ENCODE measurements around the gene SMAD6. TPM values are rescaled to one million over a fixed set of nuclear protein-coding genes. Genes with fewer than 3 reads are reported as not detected.

Gene SMAD6
- total RNA-seq, 1 experiment from 2014 or later, result 6.6 TPM

- no peak for ATAC-seq
- CTCF ChIA-PET, result no interaction called here
- no peak overlapping the region for H3K4me3 ChIP-seq (replicated peaks in 1 of 2; ENCODE audit: low read depth in 1 of 2, low read length in 2 of 2)
- intact Hi-C loops (cut with micrococcal nuclease), result no loop called here
- H4K20me1 ChIP-seq (ENCODE audit: insufficient read depth), result no peaks in the 10 kb centered on the region
- no TSS peak for BruUV-seq (replicated peaks)
- H3K79me2 ChIP-seq (ENCODE audit: insufficient read depth, low read length), result no peaks in the 10 kb centered on the region
- H3K27me3 ChIP-seq (ENCODE audit: insufficient read depth, low read length), result no peaks in the 10 kb centered on the region
- no peak overlapping the region for H3K4me2 ChIP-seq (ENCODE audit: low read length)
- H3K36me3 ChIP-seq (ENCODE audit: control insufficient read depth in 1 of 2, insufficient read depth in 2 of 2, low read length in 2 of 2), result no peaks in the 10 kb centered on the region
- POLR2A ChIA-PET, result no interaction called here
- no peak overlapping the region for H3K27ac ChIP-seq (ENCODE audit: low read depth, low read length)
- no peak overlapping the region for H3K9ac ChIP-seq (ENCODE audit: low read length)
- H2AFZ ChIP-seq (ENCODE audit: low read depth, low read length, poor library complexity, severe bottlenecking), result no peak overlapping the region
- TF ChIP-seq, protein P1, sequence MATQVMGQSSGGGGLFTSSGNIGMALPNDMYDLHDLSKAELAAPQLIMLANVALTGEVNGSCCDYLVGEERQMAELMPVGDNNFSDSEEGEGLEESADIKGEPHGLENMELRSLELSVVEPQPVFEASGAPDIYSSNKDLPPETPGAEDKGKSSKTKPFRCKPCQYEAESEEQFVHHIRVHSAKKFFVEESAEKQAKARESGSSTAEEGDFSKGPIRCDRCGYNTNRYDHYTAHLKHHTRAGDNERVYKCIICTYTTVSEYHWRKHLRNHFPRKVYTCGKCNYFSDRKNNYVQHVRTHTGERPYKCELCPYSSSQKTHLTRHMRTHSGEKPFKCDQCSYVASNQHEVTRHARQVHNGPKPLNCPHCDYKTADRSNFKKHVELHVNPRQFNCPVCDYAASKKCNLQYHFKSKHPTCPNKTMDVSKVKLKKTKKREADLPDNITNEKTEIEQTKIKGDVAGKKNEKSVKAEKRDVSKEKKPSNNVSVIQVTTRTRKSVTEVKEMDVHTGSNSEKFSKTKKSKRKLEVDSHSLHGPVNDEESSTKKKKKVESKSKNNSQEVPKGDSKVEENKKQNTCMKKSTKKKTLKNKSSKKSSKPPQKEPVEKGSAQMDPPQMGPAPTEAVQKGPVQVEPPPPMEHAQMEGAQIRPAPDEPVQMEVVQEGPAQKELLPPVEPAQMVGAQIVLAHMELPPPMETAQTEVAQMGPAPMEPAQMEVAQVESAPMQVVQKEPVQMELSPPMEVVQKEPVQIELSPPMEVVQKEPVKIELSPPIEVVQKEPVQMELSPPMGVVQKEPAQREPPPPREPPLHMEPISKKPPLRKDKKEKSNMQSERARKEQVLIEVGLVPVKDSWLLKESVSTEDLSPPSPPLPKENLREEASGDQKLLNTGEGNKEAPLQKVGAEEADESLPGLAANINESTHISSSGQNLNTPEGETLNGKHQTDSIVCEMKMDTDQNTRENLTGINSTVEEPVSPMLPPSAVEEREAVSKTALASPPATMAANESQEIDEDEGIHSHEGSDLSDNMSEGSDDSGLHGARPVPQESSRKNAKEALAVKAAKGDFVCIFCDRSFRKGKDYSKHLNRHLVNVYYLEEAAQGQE (IDR thresholded peaks at IDR 0.05; ENCODE audit: low read depth), result no peak
- TF ChIP-seq MAX (IDR thresholded peaks at IDR 0.05), result no peak
- TF ChIP-seq, protein P2, sequence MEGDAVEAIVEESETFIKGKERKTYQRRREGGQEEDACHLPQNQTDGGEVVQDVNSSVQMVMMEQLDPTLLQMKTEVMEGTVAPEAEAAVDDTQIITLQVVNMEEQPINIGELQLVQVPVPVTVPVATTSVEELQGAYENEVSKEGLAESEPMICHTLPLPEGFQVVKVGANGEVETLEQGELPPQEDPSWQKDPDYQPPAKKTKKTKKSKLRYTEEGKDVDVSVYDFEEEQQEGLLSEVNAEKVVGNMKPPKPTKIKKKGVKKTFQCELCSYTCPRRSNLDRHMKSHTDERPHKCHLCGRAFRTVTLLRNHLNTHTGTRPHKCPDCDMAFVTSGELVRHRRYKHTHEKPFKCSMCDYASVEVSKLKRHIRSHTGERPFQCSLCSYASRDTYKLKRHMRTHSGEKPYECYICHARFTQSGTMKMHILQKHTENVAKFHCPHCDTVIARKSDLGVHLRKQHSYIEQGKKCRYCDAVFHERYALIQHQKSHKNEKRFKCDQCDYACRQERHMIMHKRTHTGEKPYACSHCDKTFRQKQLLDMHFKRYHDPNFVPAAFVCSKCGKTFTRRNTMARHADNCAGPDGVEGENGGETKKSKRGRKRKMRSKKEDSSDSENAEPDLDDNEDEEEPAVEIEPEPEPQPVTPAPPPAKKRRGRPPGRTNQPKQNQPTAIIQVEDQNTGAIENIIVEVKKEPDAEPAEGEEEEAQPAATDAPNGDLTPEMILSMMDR (IDR thresholded peaks at IDR 0.05 in 2 of 3, conservative IDR thresholded peaks at IDR 0.05 in 1 of 3; ENCODE audit: borderline replicate concordance in 1 of 3, insufficient read depth in 1 of 3, low read depth in 2 of 3, low read length in 2 of 3), result no peak
- TF ChIP-seq, protein P3, sequence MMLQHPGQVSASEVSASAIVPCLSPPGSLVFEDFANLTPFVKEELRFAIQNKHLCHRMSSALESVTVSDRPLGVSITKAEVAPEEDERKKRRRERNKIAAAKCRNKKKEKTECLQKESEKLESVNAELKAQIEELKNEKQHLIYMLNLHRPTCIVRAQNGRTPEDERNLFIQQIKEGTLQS (IDR thresholded peaks at IDR 0.05), result no peak
- TF ChIP-seq FOSL1 (IDR thresholded peaks at IDR 0.05; ENCODE audit: low read depth), result no peak
- no peak for TF ChIP-seq SRF (IDR thresholded peaks at IDR 0.05; ENCODE audit: low read depth)
- no peak for TF ChIP-seq CBX3 (IDR thresholded peaks at IDR 0.05; ENCODE audit: low read depth)
- TF ChIP-seq EZH2phosphoT487 (IDR thresholded peaks at IDR 0.05; ENCODE audit: borderline replicate concordance), result no peak
- no peak for TF ChIP-seq ZNF274 (IDR thresholded peaks at IDR 0.05; ENCODE audit: low read depth, low read length)
- TF ChIP-seq CEBPB (IDR thresholded peaks at IDR 0.05; ENCODE audit: low read depth), result no peak
- TF ChIP-seq ELF1 (IDR thresholded peaks at IDR 0.05; ENCODE audit: borderline replicate concordance, low read depth), result no peak
- peaks cover 38 to 40% of the 10 kb centered on the region in 2 experiments for H3K4me1 ChIP-seq (ENCODE audit: control insufficient read depth in 1 of 2, insufficient read depth in 2 of 2, low read length in 2 of 2)
- H3K9me3 ChIP-seq (ENCODE audit: control insufficient read depth in 1 of 2, insufficient read depth in 1 of 2, low read depth in 1 of 2, low read length in 2 of 2), result no peaks in the 10 kb centered on the region
- DNase-seq (ENCODE audit: low read depth, low spot score), result no peak
- RAD21 ChIA-PET (ENCODE audit: low non-redundant PET in 1 of 2, low total read pairs in 2 of 2, uncharacterized antibody in 2 of 2, unreplicated experiment in 2 of 2), result no interaction called here
- H3K9me2 ChIP-seq (ENCODE audit: insufficient read depth), result no peaks in the 10 kb centered on the region
Observed at GRCh38 chr15:66799242-66799641, 97.2 kb downstream of the SMAD6 start.

Data from HCT116 (cell line).